HG03342 (cell line): ENCODE data around the gene PRR36.
A peak's percentile ranks its signal among the peaks of the same experiment; 100 is the strongest.

ENCODE experiments used
- ATAC-seq: cut with Tn5 transposase; IDR thresholded peaks from one replicate; pipeline ENCODE4 v1.9.1; 2021; ENCODE audit warnings: mild to moderate bottlenecking, moderate library complexity; ENCODE audit not compliant: unreplicated experiment

PRR36 gene

DNA sequence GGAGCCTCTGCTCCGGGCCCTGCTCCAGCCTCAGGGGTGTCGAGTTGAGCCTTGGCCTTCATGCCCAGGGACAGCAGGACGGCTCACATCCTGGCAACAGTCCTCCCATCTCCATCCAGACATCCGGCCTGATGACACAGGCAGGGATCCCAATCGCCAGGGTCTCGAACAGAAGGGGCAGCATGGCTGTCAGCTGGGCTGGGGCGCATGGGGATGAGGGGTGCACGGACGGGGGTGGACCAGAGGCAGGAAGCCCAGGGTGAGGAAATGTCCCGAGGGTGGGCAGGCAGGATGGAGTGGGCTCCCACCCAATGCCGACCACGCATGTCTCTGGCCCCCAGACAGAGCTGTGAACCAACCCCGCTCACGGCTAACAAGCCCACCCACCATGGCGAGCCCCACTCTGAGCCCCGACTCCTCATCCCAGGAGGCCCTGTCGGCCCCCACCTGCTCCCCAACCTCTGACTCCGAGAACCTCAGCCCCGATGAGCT lies 28.0 kb downstream of the PRR36 start:
- no peak for ATAC-seq

GRCh38 chr19:7845390-7846154 lies 28.6 kb downstream of the PRR36 start:
- ATAC-seq = no peak

- no peak for ATAC-seq
Observed at GRCh38 chr19:7844951-7845350, 29.2 kb downstream of the PRR36 start.

- ATAC-seq = no peak
Observed at GRCh38 chr19:7844405-7844804, 29.8 kb downstream of the PRR36 start.

DNA sequence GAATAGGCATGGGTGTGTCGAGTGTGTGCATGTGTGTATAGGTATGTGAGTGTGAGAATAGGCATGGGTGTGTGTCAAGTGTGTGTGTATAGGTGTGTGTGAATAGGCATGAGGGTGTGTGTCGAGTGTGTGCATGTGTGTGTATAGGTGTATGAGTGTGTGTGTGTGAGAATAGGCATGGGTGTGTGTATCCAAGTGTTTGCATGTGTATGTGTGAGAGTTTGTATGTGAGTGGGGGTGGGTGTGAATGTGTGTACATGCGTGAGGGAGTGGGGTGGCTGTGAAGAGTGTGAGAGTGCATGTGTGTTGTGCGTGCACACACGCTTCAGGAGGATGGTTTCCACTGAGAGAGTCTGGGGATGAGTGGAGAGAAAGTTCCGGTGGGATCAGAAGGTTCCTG lies 30.7 kb downstream of the PRR36 start:
- ATAC-seq = no peak

DNA sequence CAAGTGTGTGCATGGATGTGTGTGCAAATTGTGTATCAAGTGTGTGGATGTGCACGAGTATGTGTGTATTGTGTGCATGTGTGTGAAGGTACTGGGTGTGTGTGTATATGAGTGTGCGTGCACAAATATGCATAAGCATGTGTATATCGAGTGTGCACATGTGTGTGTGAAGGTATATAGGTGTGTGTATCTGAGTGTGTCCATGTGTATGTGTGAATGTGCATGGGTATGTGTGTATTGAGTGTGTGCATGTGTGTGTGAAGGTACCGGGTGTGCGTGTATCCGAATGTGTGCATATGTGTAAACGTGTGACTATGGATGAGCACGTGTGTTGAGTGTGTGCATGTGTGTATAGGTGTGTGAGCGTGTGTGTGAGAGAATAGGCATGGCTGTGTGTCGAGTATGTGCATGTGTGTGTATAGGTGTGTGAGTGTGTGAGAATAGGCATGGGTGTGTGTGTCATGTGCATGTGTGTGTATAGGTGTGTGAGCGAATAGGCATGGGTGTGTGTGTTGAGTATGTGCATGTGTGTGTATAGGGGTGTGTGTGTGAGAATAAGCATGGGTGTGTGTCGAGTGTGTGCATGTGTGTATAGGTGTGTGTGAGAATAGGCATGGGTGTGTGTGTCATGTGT lies 31.4 kb downstream of the PRR36 start:
- ATAC-seq = no peak

GRCh38 chr19:7841751-7842660 lies 32.2 kb downstream of the PRR36 start:
- ATAC-seq = no peak

DNA sequence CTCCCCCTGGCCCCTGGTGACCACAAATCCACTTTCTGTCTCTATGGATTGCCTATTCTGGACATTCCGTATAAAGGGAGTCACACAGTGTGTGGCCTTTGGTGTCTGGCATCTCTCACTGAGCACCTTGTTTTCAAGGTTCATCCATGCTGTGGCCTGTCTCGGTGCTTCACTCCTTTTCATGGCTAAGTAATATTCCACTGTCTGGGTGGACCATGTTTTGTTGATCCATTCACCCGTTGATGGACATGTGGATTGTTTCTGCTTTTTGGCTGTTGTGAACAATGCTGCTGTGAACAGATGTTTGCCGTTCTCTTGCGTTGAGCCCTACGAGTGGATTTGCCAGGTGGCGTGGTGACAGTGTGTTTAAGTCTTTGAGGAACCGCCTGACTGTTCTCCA lies 33.6 kb downstream of the PRR36 start:
- no peak for ATAC-seq

DNA sequence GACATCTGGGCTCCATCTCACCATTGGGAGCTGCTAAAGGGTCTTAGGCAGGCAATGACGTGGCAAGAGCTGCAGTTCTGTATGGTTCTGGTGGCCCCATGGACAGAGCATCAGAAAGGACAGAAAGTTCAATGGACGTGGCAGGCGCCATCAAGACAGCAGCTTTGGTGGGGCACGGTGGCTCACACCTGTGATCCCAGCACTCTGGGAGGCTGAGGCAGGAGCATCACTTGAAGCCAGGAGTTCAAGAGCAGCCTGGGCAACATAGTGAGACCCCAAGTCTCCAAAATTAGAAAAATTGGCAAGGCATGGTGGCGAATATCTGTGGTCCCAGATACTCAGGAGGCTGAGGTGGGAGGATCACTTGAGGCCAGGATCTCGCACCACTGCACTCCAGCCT lies 34.7 kb downstream of the PRR36 start:
- no peak for ATAC-seq

DNA sequence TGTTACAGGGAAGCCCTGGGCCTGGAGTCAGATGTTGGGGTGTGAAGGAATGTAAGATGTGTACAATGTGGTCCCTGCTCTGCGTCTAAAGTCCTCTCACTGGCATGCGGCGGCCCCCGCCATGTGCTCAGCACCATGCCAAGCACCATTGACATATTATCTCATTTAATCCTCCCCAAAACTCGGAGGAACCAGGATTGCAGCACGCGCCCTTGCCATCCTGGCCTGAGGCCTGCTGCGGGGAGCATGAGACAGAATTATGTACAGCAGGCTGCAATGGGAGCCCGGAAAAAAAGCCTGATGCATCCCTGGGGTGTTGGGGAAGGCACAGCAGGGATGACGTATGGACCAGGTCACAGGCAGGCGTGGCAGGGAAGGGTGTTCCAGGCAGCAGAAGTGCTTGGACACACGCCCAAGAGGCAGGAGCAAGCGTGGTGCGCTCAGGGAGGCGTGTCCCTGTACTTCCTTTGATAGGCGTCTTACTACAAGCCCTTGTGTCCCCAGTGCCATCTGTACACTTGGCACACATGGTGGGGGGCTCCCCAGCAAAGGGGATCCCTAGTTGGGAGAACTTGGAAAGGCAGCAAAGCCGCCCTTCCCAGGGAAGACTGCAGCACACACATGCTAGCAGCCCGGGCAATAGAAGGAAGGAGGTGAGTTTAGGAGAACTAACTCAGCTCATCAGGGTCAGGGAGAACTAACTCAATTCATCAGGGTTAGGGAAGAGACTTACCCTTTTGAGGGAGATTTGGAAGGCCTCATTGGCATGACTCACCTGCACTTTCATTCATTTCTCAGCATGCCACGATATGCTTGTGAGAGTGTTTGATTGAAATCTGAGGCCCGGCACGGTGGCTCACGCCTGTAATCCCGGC lies 40.7 kb downstream of the PRR36 start:
- ATAC-seq = no peak

DNA sequence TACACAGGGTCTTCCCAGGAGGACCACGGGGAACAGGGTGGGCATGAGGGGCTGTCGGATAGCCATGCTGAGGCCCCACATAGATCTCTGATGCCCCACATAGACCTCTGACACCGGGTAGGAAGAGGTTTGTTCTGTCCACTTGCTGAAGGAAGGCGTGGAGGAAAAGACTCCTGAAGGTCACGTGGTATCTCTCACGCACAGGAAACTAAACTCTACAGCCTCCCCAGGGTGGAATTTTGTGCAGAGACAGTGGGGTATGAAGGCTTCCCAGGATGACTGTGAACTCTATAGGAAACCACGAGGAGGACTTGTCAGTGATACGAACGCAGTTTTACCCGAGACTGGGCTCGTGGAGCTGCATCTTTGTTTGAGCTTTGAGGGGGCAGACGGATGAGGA lies 41.4 kb downstream of the PRR36 start:
- ATAC-seq = no peak

DNA sequence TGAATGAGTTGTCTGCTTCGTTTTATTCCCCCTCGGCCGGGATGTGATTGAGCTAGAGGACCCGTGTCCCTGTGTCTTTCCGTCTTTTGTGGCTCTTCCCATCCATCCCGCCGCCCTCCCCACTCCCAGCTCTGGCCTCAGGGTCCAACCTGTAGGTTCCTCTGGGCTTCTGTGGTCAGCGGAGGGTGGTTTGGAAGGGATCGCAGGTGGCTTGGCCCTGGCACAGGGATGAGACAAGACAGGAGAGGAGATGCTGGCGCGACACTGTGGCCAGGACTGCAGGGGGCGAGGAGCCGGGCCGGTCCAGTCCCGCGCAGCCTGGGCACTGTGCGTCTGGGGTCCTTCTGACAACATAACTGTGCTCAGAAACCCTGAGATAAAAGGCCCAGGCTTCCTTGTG lies 42.2 kb downstream of the PRR36 start:
- ATAC-seq = no peak

- no peak for ATAC-seq
Observed at GRCh38 chr19:7831452-7831851, 42.7 kb downstream of the PRR36 start.

- ATAC-seq = no peak
Observed at GRCh38 chr19:7830823-7831222, 43.4 kb downstream of the PRR36 start.

DNA sequence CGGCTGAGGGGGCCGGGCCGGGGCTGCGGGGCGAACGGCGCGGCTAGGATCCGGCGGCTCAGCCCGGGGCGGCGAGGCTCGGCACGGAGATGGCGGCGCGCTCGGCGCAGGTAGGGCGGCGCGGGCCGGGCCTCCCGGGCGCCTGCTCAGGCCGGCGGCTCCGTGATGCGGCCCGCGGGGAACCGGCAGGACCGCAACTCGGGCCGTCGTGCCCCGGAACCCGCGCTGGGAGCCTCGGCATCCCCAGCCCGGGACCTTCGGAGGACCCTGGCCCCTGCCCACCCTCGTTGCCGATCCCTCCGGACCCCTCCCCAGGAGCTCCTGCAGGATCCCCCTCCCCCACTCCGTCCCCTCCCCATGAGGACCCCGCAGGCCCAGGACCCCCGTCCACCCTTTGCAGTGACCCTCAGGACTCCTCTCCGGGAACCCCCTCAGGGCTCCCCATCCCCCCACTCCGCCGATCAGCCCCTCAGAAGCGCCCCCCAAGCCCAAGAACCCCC lies 43.9 kb downstream of the PRR36 start:
- no peak for ATAC-seq

- peak; percentile 84 for ATAC-seq
Observed at GRCh38 chr19:7829561-7830271, 44.5 kb downstream of the PRR36 start, which contains the start of gene EVI5L. EVI5L (plus strand) TSS chr19:7830218; CDS start chr19:7846543, 16,325 bp downstream.

DNA sequence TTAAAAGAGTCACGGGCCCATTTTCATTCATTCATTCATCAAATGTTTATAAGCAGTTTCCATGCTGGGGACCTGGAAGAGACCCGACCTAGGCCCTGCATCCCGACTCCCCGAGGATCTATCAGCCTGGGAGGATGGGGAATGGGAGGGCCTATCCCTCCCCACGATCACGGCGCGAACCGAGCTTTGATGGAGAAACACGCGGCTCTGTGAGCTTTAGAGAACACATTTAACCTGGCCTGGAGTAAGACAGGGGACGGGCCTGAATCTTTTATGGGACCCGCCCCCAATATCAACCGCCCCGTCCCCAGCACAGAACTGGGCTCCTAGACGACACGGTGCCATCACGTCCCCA lies 45.0 kb downstream of the PRR36 start:
- ATAC-seq = no peak

GRCh38 chr19:7823686-7824301 lies 50.4 kb downstream of the PRR36 start:
- ATAC-seq = no peak

- no peak for ATAC-seq
Observed at GRCh38 chr19:7822910-7823515, 51.2 kb downstream of the PRR36 start.
